Common myeloid progenitor, CD34-positive (primary cell): ENCODE data around the gene GDF2.

Experiments
- CTCF ChIA-PET: fragments of 350-600 bp; sonication (Branson Sonifier 250); formaldehyde crosslinking; loops from one replicate; lab custom pipeline; 2021; ENCODE audit warnings: antibody characterized with exemption; lab: Charles Lee
- POLR2A ChIA-PET: fragments of 350-600 bp; sonication (Branson Sonifier 250); formaldehyde crosslinking; loops from one replicate; lab custom pipeline; 2021; ENCODE audit warnings: antibody characterized with exemption; lab: Charles Lee
- DNase-seq, 3 donors: peaks; one replicate each; pipeline versions ENCODE4 v3.0.0 to v3.0.0-alpha.2; 2013
- H3K27ac ChIP-seq, 2 experiments: 1 replicate in 1 of 2; 2 replicates in 1 of 2; pipeline ENCODE4 v1.7.0; 2013; ENCODE audit warnings: inconsistent platforms in 2 of 2, low read length in 2 of 2, mild to moderate bottlenecking in 2 of 2, low read depth in 1 of 2, moderate library complexity in 1 of 2; ENCODE audit not compliant: severe bottlenecking in 2 of 2, insufficient read depth in 1 of 2, poor library complexity in 1 of 2
- H3K27me3 ChIP-seq, 5 experiments: replicated peaks in 2 of 5; 1 replicate in 3 of 5; 2 replicates in 2 of 5; pipeline versions ENCODE4 v1.6.1 to v1.7.0; 2013; ENCODE audit warnings: low read length in 4 of 5, mild to moderate bottlenecking in 2 of 5, moderate library complexity in 2 of 5, inconsistent platforms in 1 of 5; ENCODE audit not compliant: insufficient read depth in 5 of 5, control insufficient read depth in 4 of 5
- H3K36me3 ChIP-seq, 4 experiments: 1 replicate in 2 of 4; 2 replicates in 2 of 4; pipeline versions ENCODE4 v1.6.1 to v1.7.0; 2013; ENCODE audit warnings: low read length in 3 of 4, control low read depth in 1 of 4, mild to moderate bottlenecking in 1 of 4; ENCODE audit not compliant: control insufficient read depth in 4 of 4, insufficient read depth in 4 of 4
- H3K4me1 ChIP-seq, 4 experiments: 1 replicate in 3 of 4; 2 replicates in 1 of 4; pipeline versions ENCODE4 v1.6.1 to v1.7.1; 2013; ENCODE audit warnings: low read length in 3 of 4, mild to moderate bottlenecking in 3 of 4, control low read depth in 1 of 4, inconsistent platforms in 1 of 4, moderate library complexity in 1 of 4; ENCODE audit not compliant: control insufficient read depth in 4 of 4, insufficient read depth in 4 of 4; ENCODE audit errors: control extremely low read depth in 1 of 4
- H3K4me3 ChIP-seq, 7 experiments: 1 replicate in 4 of 7; 2 replicates in 3 of 7; pipeline versions ENCODE4 v1.5.1 to v1.7.0; 2013; ENCODE audit warnings: mild to moderate bottlenecking in 7 of 7, low read length in 6 of 7, moderate library complexity in 6 of 7, inconsistent platforms in 2 of 7, low read depth in 2 of 7, control low read depth in 1 of 7; ENCODE audit not compliant: insufficient read depth in 4 of 7, control insufficient read depth in 1 of 7; ENCODE audit errors: extremely low read depth in 1 of 7
- H3K9me3 ChIP-seq, 5 experiments: 1 replicate in 4 of 5; 2 replicates in 1 of 5; pipeline versions ENCODE4 v1.6.1 to v1.7.1; 2013; ENCODE audit warnings: low read length in 4 of 5, mild to moderate bottlenecking in 2 of 5, inconsistent platforms in 1 of 5, low read depth in 1 of 5, moderate library complexity in 1 of 5; ENCODE audit not compliant: control insufficient read depth in 4 of 5, insufficient read depth in 2 of 5; ENCODE audit errors: control extremely low read depth in 1 of 5
- WGBS: methylation state at CpG from one replicate; pipeline ENCODE4 v1.1.5; 2013; ENCODE audit not compliant: insufficient coverage; 5-methylcytosine and 5-hydroxymethylcytosine counted together

The GDF2 gene

DNA sequence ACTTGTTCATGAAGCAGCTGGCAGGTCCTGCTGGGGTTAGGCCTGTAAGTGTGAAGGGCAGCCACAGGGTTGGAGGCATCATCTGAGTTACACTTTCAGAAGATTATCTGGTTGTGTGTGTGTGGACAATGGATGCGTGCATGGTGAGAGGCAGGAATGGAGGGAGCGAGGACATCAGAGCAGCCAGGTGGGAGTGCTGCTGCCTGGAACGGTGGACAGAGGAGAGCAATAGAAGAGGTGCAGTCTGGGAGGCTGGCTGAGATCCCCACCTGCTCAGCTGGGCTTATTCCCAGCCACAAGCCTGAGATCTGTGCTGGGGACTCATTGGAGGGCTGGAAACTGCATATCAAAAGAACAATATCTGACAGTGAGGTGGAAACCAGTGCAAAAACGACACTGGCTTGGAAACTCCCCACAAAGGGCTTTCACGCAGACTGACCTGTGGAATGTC lies 44.0 kb downstream of the GDF2 start:
- Histone ChIP-seq H3K9me3 (no peaks in the 10 kb centered on the region), H3K36me3 (no peaks in the 10 kb centered on the region), H3K4me3 (no peak overlapping the region), H3K27ac (no peak overlapping the region), H3K27me3 (no peaks in the 10 kb centered on the region), H3K4me1 (no peaks in the 10 kb centered on the region)
- POLR2A ChIA-PET: no interaction called here
- CTCF ChIA-PET: no interaction called here
- 96% methylated on average over 5 of the region's 5 CpGs for WGBS
- no peak for DNase-seq

DNA sequence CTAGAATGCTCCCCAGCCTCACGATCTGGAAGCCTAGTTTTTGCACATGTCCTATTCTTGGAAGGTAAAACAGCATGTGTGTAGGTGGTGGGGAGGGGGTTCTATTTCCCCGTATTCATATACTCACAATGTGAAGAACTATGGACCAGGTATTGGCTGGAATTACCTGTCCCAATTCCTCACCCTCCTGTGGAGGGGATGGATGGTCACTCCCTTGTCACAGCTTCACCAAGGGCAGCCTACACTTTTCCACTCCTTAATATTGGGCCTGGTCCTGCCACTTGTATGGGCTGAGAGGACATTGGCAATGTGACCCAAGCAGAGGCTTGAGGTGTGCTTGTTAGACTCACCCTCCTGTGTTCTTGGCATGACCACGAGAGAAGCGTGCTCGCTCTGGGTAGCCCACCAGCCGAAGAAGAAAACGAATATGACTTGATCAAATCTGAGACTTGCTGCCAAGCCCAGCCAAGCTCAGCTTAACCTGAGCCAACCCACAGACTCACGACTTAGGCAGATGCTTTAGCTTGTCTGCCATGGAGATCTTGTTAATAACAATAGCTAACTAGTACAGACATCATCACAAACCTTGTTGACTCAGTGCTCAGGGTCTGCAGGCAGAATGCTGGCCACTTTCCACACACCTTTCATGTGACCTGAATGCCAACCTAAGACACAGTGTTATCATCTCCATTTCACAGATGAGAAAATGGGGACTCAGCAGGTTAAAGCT lies 44.6 kb downstream of the GDF2 start:
- no peaks in the 10 kb centered on the region for H3K9me3 ChIP-seq
- H3K4me3 ChIP-seq: no peak overlapping the region
- POLR2A ChIA-PET: no interaction called here
- H3K27me3 ChIP-seq: no peaks in the 10 kb centered on the region
- no peaks in the 10 kb centered on the region for H3K4me1 ChIP-seq
- CTCF ChIA-PET: interaction anchor here (1.0 to 1.6 kb wide), 2 partner anchors 10 to 28 kb away, joined by 3 to 4 read pairs; no protein-coding TSS in a partner anchor
- DNase-seq: no peak
- H3K27ac ChIP-seq: no peak overlapping the region
- WGBS: 94% methylated on average over 6 of the region's 8 CpGs
- no peaks in the 10 kb centered on the region for H3K36me3 ChIP-seq

DNA sequence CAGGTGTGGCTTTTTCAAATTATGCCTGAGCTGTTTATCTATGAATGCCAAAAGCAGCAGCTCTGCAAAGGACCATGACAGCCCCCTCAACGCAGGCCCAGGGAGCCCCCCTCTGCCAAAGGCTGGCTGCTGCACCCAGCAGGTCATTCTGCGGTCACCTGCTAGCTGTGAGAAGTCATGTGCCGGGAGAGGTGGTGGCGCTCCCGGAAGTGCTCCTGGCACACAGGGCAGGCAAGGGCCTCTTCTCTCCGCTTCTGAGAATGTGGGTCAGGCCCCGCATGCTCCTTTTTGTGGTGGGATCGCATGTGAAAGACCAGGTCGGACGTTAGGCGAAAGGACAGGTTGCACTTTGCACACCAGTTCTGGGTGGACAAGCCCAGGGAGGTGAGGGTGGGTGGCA lies 45.4 kb downstream of the GDF2 start:
- H3K4me3 ChIP-seq: no peak overlapping the region
- no peak overlapping the region for H3K27ac ChIP-seq
- ChIA-PET CTCF (interaction anchor here (1.0 to 1.6 kb wide), 2 partner anchors 9 to 27 kb away, joined by 3 to 4 read pairs; no protein-coding TSS in a partner anchor), POLR2A (no interaction called here)
- no peak for DNase-seq
- 95% methylated on average over 11 of the region's 11 CpGs for whole genome bisulfite sequencing
- no peaks in the 10 kb centered on the region for H3K27me3 ChIP-seq
- no peaks in the 10 kb centered on the region for H3K36me3 ChIP-seq
- no peaks in the 10 kb centered on the region for H3K9me3 ChIP-seq
- H3K4me1 ChIP-seq: no peaks in the 10 kb centered on the region

DNA sequence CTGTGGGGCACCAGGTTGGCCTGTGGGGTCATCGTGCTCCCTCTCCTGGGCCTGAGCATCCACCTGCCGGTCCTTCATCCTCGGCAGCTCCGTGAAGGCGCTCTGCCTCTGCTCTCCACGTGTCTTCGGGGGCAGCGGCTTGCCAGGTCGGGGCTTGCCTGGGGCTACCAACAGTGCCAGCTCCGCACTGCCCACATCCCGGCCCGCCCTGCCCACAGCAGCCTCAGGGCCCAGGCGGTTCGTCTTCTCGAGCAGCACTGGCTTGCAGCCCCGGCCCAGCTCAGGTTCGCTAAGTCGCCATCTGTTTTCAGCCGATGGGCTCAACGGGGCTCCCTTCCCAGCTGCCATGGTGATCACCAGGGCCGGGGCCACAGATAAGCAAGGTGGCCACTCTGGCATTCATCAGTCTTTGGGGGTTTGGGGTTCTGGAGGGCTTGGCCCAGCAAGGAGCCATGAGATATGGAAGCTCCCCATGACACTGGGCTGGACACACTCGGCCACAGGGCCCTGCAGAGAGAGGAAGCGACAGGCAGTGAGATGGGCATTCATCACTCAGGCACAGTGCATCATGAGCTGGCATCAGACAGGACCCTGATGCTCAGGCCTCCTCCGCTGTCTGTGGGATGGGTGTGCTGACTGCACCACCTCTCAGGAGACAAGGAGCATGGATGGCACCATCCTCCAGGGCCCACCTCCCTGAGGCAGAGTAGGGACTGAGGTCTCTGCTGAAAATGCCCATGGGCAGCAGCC lies 46.4 kb downstream of the GDF2 start:
- Histone ChIP-seq H3K4me1 (no peaks in the 10 kb centered on the region), H3K36me3 (no peaks in the 10 kb centered on the region), H3K27ac (no peak overlapping the region), H3K9me3 (no peaks in the 10 kb centered on the region), H3K27me3 (no peaks in the 10 kb centered on the region), H3K4me3 (no peak overlapping the region)
- ChIA-PET CTCF (interaction anchor here (0.9 to 1.0 kb wide), 2 partner anchors 9 to 13 kb away, joined by 3 to 5 read pairs; no protein-coding TSS in a partner anchor), POLR2A (no interaction called here)
- WGBS: 97% methylated on average over 23 of the region's 24 CpGs
- no peak for DNase-seq

DNA sequence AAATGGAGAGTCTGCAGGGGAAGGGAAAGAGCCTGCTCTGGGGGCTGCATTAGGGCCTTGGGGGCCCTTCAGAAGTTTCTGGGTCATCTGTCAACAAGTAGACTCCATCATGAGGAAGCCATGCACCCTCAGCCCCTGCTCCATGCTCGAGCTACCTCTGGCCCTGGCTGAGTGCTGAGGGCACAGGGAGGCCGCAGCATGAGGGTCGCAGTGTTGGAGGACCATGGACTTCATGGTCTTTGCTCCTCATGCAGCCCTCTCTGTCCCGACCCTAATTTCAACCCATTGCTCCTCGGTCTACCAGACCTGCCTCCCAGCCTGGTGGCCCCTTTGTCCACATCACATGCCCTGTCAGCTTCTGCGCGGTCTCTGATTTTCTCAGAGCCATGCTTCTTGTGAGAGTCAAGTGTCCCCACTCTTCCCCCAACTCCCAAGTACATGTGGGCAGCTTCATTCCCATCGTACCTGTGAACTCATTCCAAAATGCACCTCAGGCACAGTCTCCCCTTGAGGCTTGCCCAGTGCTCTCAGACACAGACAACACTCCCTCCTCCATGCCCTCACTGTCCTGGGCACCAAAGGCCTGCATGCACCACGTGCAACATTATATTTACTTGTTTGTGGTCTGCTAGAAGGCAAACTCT lies 47.1 kb downstream of the GDF2 start:
- H3K4me3 ChIP-seq: no peak overlapping the region
- no peaks in the 10 kb centered on the region for H3K4me1 ChIP-seq
- H3K27ac ChIP-seq: no peak overlapping the region
- H3K27me3 ChIP-seq: no peaks in the 10 kb centered on the region
- 94% methylated on average over 8 of the region's 9 CpGs for WGBS
- no peaks in the 10 kb centered on the region for H3K9me3 ChIP-seq
- DNase-seq: no peak
- POLR2A ChIA-PET: no interaction called here
- CTCF ChIA-PET: interaction anchor here (1.0 to 1.4 kb wide), 2 partner anchors 7 to 10 kb away, joined by 4 to 5 read pairs; no protein-coding TSS in a partner anchor
- no peaks in the 10 kb centered on the region for H3K36me3 ChIP-seq

DNA sequence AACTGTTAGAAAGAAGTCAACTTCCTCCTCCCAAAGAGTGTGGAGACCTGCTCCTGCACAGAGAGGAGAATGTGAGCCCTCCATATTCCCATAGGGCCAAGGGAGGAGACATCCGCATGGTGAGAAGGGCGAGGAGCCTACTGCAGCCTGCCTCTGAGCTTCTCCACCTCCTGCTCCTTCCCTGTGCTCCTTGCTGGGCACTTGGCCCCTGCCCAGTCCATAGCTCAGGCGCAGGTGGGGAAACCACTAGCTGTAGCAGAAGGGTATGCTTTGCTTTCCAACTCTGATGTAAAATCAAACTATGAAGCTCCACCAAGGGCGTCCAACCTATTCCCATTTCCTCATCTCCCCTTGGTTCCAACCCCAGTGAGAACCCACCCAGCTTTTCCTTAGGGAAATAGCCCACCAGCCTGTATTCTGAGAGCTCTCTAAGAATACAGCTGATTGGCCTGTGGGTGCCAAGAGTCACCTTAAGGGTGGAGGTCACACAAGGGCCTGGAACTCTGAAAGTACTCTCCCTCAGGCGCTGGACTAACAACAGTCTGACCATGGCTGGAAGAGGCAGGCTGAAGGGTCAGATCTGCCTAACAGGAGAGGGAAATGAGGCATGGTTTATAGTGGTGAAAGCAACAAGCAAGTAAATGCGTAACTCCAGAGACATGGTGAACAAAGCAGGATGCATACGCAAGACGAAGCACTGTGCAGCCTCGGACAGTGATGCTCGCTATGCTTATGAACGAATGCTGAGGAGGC lies 47.9 kb downstream of the GDF2 start:
- Histone ChIP-seq H3K9me3 (no peaks in the 10 kb centered on the region), H3K4me1 (no peaks in the 10 kb centered on the region), H3K27ac (no peak overlapping the region), H3K36me3 (no peaks in the 10 kb centered on the region), H3K4me3 (no peak overlapping the region), H3K27me3 (no peaks in the 10 kb centered on the region)
- WGBS: 97% methylated on average over 5 of the region's 11 CpGs
- POLR2A ChIA-PET: no interaction called here
- DNase-seq: no peak
- CTCF ChIA-PET: interaction anchor here (1.3 to 1.4 kb wide), 2 partner anchors 8 to 26 kb away, joined by 4 read pairs; no protein-coding TSS in a partner anchor
